HG03439 (cell line): ENCODE measurements around the gene SPOCD1.

Source experiments
- ATAC-seq: cut with Tn5 transposase; IDR thresholded peaks from one replicate; pipeline ENCODE4 v1.9.1; 2021; ENCODE audit warnings: mild to moderate bottlenecking, moderate library complexity; ENCODE audit not compliant: unreplicated experiment

Gene SPOCD1

GRCh38 chr1:31788138-31788824, 27.5 kb downstream of the SPOCD1 start:
- ATAC-seq, result peak; percentile 62

GRCh38 chr1:31787786-31788137, 28.1 kb downstream of the SPOCD1 start:
- no peak for ATAC-seq

- no peak for ATAC-seq
These were observed 28.6 kb downstream of the SPOCD1 start for GRCh38 chr1:31787261-31787660.

GRCh38 chr1:31786366-31787060, 29.3 kb downstream of the SPOCD1 start:
- no peak for ATAC-seq

- ATAC-seq, result no peak
These were observed 29.9 kb downstream of the SPOCD1 start for GRCh38 chr1:31785947-31786290.

- no peak for ATAC-seq
These were observed 30.5 kb downstream of the SPOCD1 start for GRCh38 chr1:31785020-31785946.

GRCh38 chr1:31784356-31785019, 31.3 kb downstream of the SPOCD1 start:
- ATAC-seq, result no peak

- ATAC-seq, result no peak
These were observed 32.0 kb downstream of the SPOCD1 start for GRCh38 chr1:31783846-31784245.

GRCh38 chr1:31782421-31783410, 33.1 kb downstream of the SPOCD1 start:
- no peak for ATAC-seq

GRCh38 chr1:31781756-31782371, 34.0 kb downstream of the SPOCD1 start:
- no peak for ATAC-seq

GRCh38 chr1:31781138-31781755, 34.6 kb downstream of the SPOCD1 start:
- no peak for ATAC-seq

GRCh38 chr1:31780632-31781031, 35.2 kb downstream of the SPOCD1 start:
- no peak for ATAC-seq

GRCh38 chr1:31779687-31780086, 36.1 kb downstream of the SPOCD1 start:
- no peak for ATAC-seq

- ATAC-seq, result no peak
These were observed 36.9 kb downstream of the SPOCD1 start for GRCh38 chr1:31778763-31779488.

- ATAC-seq, result no peak
These were observed 39.3 kb downstream of the SPOCD1 start for GRCh38 chr1:31776516-31776915.

- ATAC-seq, result no peak
These were observed 39.8 kb downstream of the SPOCD1 start for GRCh38 chr1:31776032-31776431.

- ATAC-seq, result no peak
These were observed 40.4 kb downstream of the SPOCD1 start for GRCh38 chr1:31775210-31775999.

- ATAC-seq, result no peak
These were observed 41.3 kb downstream of the SPOCD1 start for GRCh38 chr1:31774495-31774894.
